ENCODE data around the gene DPYD.

DNA sequence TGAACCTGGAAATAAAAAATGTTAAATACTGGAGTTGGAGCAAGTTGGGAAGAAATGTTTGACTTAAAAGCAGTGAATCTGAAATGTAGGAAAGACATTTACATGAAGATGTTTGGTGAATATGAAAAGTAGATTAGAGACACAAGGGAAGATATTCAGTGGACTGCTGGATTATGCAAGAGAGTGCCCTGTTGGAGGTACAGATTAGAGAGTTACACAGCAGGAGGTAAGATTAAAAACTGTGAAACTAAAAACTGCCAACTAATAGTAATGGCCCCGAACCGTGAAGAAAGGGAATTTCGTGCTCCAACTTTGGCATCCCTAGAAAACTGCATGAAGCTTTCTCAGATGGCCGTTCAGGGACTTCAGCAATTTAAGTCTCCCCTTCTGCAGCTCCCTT is 375.4 kb downstream of the DPYD start:
- TF ChIP-seq POLR2A (IDR thresholded peaks at IDR 0.05; ENCODE audit: low read length) (no peak), GATA1 (IDR thresholded peaks at IDR 0.05; ENCODE audit: low read depth, low read length) (no peak)
